ENCODE measurements around the gene PTPA. TPM values are rescaled to one million over a fixed set of nuclear protein-coding genes. Genes with fewer than 3 reads are reported as not detected.
A peak's percentile ranks its signal among the peaks of the same experiment; 100 is the strongest.

The PTPA gene
- polyA plus RNA-seq, 3 donors, result 11.7 to 38.5 (median 12.4) TPM

DNA sequence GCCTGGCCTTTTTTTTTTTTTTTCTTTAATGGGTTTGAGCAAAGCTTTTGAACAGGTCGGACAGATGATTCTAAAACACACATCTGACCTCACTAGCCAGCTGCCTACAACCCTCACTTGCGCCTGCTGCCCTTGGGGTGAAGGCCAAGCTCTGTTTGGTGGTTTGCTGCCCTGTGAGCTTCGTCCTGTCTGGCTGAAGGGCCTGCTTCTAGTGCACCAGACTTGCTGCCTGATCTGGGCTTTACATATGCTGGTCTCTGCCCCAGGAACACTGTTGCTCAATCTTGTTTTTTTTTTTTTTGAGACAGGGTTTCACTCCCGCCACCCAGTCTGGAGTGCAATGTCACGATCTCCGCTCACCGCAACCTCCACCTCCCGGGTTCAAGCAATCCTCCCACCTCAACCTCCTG, 46.7 kb upstream of the PTPA start:
- H4K20me1 ChIP-seq (ENCODE audit: insufficient read depth, low read length), result no peaks in the 10 kb centered on the region
- peaks cover 65 to 79% of the 10 kb centered on the region in 2 donors for H3K36me3 ChIP-seq (replicated peaks in 1 of 2; ENCODE audit: control insufficient read depth in 1 of 2, insufficient read depth in 2 of 2, low read length in 2 of 2)
- H3K27me3 ChIP-seq (ENCODE audit: control insufficient read depth in 2 of 2, insufficient read depth in 2 of 2, low read length in 2 of 2), result no peaks in the 10 kb centered on the region
- H3K27ac ChIP-seq (ENCODE audit: low read depth in 1 of 2, low read length in 2 of 2), result no peak overlapping the region
- Mint-ChIP-seq H3K27me3 (ENCODE audit: low read depth in 3 of 3) (no peaks in the 10 kb centered on the region), H3K4me1 (peaks cover 15% of the 10 kb centered on the region), H3K9me3 (peaks cover 0 to 3% (median 0%) of the 10 kb centered on the region in 7 donors), H3K27ac (peak overlapping the region in 2 of 7 donors; percentile 15 to 40), H3K4me3 (no peak overlapping the region), H3K36me3 (peaks cover 46 to 87% of the 10 kb centered on the region in 2 donors)
- no peaks in the 10 kb centered on the region for H3K79me2 ChIP-seq (ENCODE audit: insufficient read depth, low read length)
- H3K9ac ChIP-seq (ENCODE audit: insufficient read depth, low read length, poor library complexity, severe bottlenecking), result no peak overlapping the region
- H3K4me1 ChIP-seq (ENCODE audit: control insufficient read depth in 1 of 2, insufficient read depth in 2 of 2, low read length in 2 of 2), result peaks cover 14% of the 10 kb centered on the region in 2 donors
- no peak for DNase-seq
- H3K4me2 ChIP-seq (replicated peaks; ENCODE audit: extremely low read depth, low read length, poor library complexity, severe bottlenecking), result no peak overlapping the region
- WGBS (ENCODE audit: insufficient coverage), result 29% methylated on average over 6 of the region's 8 CpGs
- H3K9me3 ChIP-seq (replicated peaks in 1 of 2; ENCODE audit: control insufficient read depth in 1 of 2, insufficient read depth in 1 of 2, low read length in 2 of 2), result no peaks in the 10 kb centered on the region
- TF ChIP-seq, protein P1, sequence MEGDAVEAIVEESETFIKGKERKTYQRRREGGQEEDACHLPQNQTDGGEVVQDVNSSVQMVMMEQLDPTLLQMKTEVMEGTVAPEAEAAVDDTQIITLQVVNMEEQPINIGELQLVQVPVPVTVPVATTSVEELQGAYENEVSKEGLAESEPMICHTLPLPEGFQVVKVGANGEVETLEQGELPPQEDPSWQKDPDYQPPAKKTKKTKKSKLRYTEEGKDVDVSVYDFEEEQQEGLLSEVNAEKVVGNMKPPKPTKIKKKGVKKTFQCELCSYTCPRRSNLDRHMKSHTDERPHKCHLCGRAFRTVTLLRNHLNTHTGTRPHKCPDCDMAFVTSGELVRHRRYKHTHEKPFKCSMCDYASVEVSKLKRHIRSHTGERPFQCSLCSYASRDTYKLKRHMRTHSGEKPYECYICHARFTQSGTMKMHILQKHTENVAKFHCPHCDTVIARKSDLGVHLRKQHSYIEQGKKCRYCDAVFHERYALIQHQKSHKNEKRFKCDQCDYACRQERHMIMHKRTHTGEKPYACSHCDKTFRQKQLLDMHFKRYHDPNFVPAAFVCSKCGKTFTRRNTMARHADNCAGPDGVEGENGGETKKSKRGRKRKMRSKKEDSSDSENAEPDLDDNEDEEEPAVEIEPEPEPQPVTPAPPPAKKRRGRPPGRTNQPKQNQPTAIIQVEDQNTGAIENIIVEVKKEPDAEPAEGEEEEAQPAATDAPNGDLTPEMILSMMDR (IDR thresholded peaks at IDR 0.05), result no peak
- no peak overlapping the region for H3K4me3 ChIP-seq (replicated peaks in 1 of 3; ENCODE audit: low read depth in 2 of 3, low read length in 3 of 3)
- H2AFZ ChIP-seq (ENCODE audit: insufficient read depth, low read depth, low read length, poor library complexity, severe bottlenecking), result no peak overlapping the region
- intact Hi-C loops (cut with micrococcal nuclease), result no loop called here

DNA sequence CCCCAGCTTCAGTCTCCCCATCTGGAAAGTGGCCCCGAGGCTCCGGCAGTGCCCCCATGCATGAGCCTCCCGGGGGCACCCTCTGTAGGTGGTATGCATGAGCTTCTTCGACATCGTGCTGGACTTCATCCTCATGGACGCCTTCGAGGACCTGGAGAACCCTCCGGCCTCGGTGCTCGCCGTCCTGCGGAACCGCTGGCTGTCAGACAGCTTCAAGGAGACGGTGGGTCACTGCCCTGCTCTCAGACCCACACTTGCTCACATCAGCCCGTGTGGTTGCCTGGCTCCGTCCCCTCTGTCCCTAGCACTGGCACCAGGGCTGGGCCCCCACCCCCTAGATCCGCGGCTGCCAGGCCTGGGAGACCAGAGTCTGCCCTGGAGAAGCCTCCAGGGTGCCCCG, 43.1 kb upstream of the PTPA start:
- H3K4me3 Mint-ChIP-seq, result no peak overlapping the region
- Histone ChIP-seq H3K9ac (ENCODE audit: insufficient read depth, low read length, poor library complexity, severe bottlenecking) (no peak overlapping the region), H3K36me3 (replicated peaks in 1 of 2; ENCODE audit: control insufficient read depth in 1 of 2, insufficient read depth in 2 of 2, low read length in 2 of 2) (peaks cover 51% of the 10 kb centered on the region in 2 donors), H3K4me1 (ENCODE audit: control insufficient read depth in 1 of 2, insufficient read depth in 2 of 2, low read length in 2 of 2) (peaks cover 18 to 20% of the 10 kb centered on the region in 2 donors), H3K27ac (ENCODE audit: low read depth in 1 of 2, low read length in 2 of 2) (no peak overlapping the region), H3K27me3 (ENCODE audit: control insufficient read depth in 2 of 2, insufficient read depth in 2 of 2, low read length in 2 of 2) (no peaks in the 10 kb centered on the region), H3K4me2 (replicated peaks; ENCODE audit: extremely low read depth, low read length, poor library complexity, severe bottlenecking) (no peak overlapping the region), H3K9me3 (replicated peaks in 1 of 2; ENCODE audit: control insufficient read depth in 1 of 2, insufficient read depth in 1 of 2, low read length in 2 of 2) (no peaks in the 10 kb centered on the region), H2AFZ (ENCODE audit: insufficient read depth, low read depth, low read length, poor library complexity, severe bottlenecking) (no peak overlapping the region), H4K20me1 (ENCODE audit: insufficient read depth, low read length) (no peaks in the 10 kb centered on the region), H3K79me2 (ENCODE audit: insufficient read depth, low read length) (no peaks in the 10 kb centered on the region), H3K4me3 (replicated peaks in 1 of 3; ENCODE audit: low read depth in 2 of 3, low read length in 3 of 3) (no peak overlapping the region)
- peaks cover 0 to 3% (median 0%) of the 10 kb centered on the region in 7 donors for H3K9me3 Mint-ChIP-seq
- no peaks in the 10 kb centered on the region for H3K27me3 Mint-ChIP-seq (ENCODE audit: low read depth in 3 of 3)
- peak overlapping the region in 2 of 7 donors; percentile 25 to 71 for H3K27ac Mint-ChIP-seq
- peaks cover 32 to 70% of the 10 kb centered on the region in 2 donors for H3K36me3 Mint-ChIP-seq
- peaks cover 19% of the 10 kb centered on the region for H3K4me1 Mint-ChIP-seq
- WGBS (ENCODE audit: insufficient coverage), result 95% methylated on average over 19 of the region's 19 CpGs
- TF ChIP-seq, protein P1 (IDR thresholded peaks at IDR 0.05), result no peak
- DNase-seq, result peak in 1 of 3 donors; percentile 2
- intact Hi-C loops (cut with micrococcal nuclease), result no loop called here

All from CD14-positive monocyte (primary cell).